Kidney epithelial cell (primary cell): ENCODE results near the gene NKG7. TPM values are rescaled to one million over a fixed set of nuclear protein-coding genes. Genes with fewer than 3 reads are reported as not detected.

ENCODE experiments used
- DNase-seq: peaks from one replicate; pipeline ENCODE4 v3.0.0-alpha.2; 2010; ENCODE audit warnings: low read depth
- H3K27me3 ChIP-seq: 2 replicates; pipeline ENCODE4 v1.6.0; 2011; ENCODE audit warnings: low read length; ENCODE audit not compliant: control insufficient read depth, insufficient read depth
- H3K36me3 ChIP-seq: 2 replicates; pipeline ENCODE4 v1.5.1; 2011; ENCODE audit warnings: low read length; ENCODE audit not compliant: control insufficient read depth, insufficient read depth
- H3K4me3 ChIP-seq: 2 replicates; pipeline ENCODE4 v1.5.1; 2011; ENCODE audit warnings: low read depth, mild to moderate bottlenecking, control low read depth, low read length
- total RNA-seq: library from RNA; depleted of rRNA; stranded (reverse); fragments of >200 nt; gene quantifications from 2 replicates; pipeline ENCODE4 v1.2.3, GENCODE V29; 2015
- TF ChIP-seq, protein P1 (sequence below): IDR thresholded peaks from 2 replicates; pipeline ENCODE4 v1.5.1; 2011; ENCODE audit warnings: mild to moderate bottlenecking, moderate library complexity, low read length, control low read depth, inconsistent platforms; ENCODE audit not compliant: insufficient read depth, poor library complexity, severe bottlenecking

Gene NKG7
- total RNA-seq, 1 donor from 2014 or later = not detected

DNA sequence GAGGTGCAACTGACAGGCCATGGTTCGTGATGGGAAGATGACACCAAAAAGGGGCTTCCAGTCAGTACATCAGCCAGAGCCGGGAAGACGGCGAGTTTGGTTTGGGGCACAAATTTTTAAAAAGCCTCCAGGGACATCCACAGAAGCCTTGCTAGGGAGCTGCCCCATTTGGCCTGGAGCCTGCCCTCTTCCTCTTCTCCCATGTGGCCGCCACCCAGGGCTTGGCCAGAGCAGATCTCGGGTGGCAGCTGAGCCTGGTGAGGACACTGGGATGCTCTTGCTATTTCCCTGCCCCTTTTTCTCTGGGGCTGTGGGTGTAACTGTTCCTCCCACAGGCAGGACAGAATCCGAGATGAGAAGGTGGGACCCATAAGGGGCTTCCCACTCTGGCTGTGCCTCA is 14.5 kb downstream of the NKG7 start:
- TF ChIP-seq, protein P1, sequence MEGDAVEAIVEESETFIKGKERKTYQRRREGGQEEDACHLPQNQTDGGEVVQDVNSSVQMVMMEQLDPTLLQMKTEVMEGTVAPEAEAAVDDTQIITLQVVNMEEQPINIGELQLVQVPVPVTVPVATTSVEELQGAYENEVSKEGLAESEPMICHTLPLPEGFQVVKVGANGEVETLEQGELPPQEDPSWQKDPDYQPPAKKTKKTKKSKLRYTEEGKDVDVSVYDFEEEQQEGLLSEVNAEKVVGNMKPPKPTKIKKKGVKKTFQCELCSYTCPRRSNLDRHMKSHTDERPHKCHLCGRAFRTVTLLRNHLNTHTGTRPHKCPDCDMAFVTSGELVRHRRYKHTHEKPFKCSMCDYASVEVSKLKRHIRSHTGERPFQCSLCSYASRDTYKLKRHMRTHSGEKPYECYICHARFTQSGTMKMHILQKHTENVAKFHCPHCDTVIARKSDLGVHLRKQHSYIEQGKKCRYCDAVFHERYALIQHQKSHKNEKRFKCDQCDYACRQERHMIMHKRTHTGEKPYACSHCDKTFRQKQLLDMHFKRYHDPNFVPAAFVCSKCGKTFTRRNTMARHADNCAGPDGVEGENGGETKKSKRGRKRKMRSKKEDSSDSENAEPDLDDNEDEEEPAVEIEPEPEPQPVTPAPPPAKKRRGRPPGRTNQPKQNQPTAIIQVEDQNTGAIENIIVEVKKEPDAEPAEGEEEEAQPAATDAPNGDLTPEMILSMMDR = no peak
- no peak overlapping the region for H3K4me3 ChIP-seq

DNA sequence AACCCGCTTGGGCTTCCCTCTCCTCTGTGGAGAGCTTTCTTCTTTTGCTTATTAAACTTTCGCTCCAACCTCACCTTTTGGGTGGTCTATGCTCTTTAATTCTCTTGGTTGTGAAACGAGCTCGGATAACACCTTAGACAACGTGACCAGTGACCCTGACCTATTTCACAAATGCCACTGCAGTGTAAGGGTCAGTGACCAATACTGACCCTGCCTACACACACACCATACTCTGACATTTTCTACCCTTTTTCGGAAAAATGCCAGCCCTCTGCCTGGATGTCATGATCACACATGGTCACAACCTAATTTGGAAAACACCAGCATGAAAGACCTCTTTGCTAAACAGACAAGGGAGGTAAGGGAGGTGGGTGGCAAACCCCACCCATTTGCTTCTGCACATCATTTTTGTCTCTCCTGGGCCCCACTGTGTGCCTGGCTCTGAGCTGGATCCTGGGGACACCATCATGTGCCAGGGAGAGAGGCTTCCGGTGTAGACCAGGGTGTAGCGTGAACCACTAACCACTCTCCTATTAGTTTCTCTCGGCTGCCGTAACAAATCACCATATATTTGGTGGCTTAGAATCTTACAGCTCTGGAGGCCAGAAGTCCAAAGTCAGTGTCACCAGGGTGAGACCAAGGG is 16.2 kb downstream of the NKG7 start:
- no peaks in the 10 kb centered on the region for H3K27me3 ChIP-seq
- peaks cover 2% of the 10 kb centered on the region for H3K36me3 ChIP-seq
- TF ChIP-seq, protein P1 = no peak
- DNase-seq = no peak
- H3K4me3 ChIP-seq = no peak overlapping the region

More for the DNA sequence above, 14.5 kb downstream of the NKG7 start:
- no peak for DNase-seq
- H3K27me3 ChIP-seq = no peaks in the 10 kb centered on the region
- no peaks in the 10 kb centered on the region for H3K36me3 ChIP-seq

DNA sequence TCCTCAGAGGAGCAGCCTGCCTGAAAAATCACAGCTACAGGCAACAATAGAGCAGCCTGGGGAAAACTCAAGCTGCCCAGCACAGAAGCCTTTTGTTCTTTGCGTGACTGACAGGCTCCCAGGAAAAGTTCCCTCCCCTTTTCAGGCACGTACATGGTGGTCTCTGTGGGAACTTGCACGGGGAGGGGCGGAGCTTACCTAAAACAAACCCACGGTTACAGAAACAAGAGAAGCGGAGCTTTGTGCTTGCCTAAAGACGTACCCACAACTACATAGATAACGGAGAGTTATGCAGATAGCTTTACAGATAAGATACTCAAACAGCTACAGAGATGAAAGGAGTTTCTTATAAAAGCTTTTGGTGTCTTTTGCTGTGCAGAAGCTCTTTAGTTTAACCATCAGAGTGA is 17.7 kb downstream of the NKG7 start:
- DNase-seq = no peak
- Histone ChIP-seq H3K36me3 (peaks cover 2% of the 10 kb centered on the region), H3K27me3 (no peaks in the 10 kb centered on the region), H3K4me3 (no peak overlapping the region)
- TF ChIP-seq, protein P1 = no peak

DNA sequence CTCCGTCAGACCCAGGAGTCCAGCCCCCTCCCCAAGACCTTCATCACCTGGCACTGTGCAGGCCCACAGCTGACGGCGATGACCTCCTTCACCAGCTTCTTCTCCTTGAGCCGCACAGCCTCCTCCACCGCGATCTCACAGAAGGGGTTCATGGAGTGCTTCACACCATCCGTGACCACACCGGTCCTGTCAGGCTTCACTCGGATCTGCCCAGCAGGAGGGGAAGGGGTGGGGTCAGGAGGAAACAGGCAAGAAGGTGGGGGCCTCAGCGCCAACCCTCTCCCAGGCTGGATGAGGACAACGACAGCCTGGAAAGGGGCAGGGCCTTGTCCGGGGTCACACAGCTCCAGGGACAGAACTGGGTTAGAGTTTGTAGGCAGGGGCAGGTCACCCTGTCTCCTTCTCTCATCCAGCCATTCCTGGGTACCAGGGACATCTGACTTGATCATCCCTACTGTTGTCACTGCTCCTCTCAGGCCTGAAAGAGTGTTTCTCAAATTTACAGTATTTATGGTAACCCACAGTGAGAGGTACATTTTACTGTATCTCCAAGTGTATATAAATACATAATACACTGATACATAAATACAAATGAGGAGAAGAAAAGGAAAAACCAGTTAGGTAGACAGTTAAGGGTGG is 18.2 kb downstream of the NKG7 start:
- Histone ChIP-seq H3K4me3 (no peak overlapping the region), H3K27me3 (no peaks in the 10 kb centered on the region), H3K36me3 (peaks cover 2% of the 10 kb centered on the region)
- TF ChIP-seq, protein P1 = no peak
- no peak for DNase-seq

DNA sequence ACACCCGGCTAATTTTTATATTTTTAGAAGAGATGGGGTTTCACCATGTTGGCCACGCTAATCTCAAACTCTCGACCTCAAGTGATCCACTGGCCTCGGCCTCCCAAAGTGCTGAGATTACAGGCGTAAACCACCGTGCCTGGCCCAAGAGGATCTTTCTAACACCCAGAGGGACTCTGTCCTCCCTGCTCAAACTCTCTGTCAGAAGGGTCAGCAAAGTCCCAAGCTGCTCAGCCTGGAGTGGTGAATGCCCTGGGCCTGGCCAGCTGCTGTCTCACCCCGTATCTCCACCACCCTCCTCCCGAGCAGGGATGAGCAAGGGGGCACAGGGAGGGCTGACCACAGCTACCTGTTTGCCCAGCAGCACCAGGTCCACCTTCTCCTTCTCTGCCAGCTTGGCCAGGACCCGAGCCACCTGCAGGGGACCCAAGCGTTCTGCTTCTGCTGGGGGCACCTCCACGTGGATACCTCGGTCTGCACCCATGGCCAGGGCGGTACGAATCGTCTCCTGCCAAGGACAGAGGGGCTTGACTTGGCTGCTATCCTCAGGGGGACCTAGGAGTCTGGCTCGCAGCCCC is 19.6 kb downstream of the NKG7 start:
- TF ChIP-seq, protein P1 = no peak
- no peak for DNase-seq
- Histone ChIP-seq H3K4me3 (no peak overlapping the region), H3K27me3 (no peaks in the 10 kb centered on the region), H3K36me3 (peaks cover 2% of the 10 kb centered on the region)
